ENCODE results near the gene TMEM59L. TPM values are rescaled to one million over a fixed set of nuclear protein-coding genes. Genes with fewer than 3 reads are reported as not detected.

TMEM59L gene
- total RNA-seq, 3 donors from 2014 or later: 1.2 to 2.3 TPM; not detected in 1

DNA sequence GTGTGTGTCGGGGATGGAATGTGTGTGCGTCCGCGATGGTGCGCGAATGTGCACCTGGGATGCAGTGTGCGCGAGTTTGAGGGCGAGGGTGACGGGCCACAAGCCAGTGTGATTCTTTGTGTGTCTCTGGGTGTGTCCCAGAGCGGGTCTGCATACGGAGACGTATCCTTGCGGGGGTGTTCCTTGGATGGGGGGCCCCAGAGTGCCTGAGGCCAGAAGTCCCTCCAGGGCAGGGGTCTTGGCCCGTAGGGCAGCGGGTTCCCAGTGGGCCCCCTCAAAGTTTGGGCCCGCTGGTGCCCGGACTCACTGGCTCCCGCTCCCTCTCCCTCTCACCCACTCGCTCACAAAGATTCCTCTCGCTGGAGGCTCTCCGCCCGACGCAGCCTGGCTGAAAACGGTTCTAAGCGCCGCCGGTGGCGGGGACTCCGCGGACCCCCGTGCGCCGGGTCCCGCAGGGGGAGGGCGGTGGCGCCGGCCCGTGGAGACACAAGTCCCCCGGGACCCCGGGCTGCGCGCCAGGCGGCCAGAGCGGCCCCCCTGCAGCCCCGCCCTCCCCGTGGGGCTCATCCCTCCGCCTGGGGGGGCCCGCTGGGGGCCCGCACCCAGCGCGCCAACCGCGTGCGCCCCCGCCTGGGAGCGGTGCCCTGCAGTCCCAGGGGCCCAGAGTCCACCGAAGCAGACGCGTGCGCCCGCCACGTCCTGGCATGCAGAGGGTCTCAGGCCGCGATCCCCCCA lies 7.0 kb upstream of the TMEM59L start:
- Histone ChIP-seq H3K27ac (no peak overlapping the region), H3K36me3 (no peaks in the 10 kb centered on the region), H3K27me3 (peaks cover 17 to 65% of the 10 kb centered on the region in 2 donors), H3K4me3 (peak overlapping the region; percentile 47 to 59 (median 51)), H3K9me3 (no peaks in the 10 kb centered on the region), H3K4me1 (peaks cover 11 to 12% of the 10 kb centered on the region in 2 donors)
- intact Hi-C loops (cut with DNase I; ENCODE audit: low total_unique reads): no loop called here
- no peak for DNase-seq (ENCODE audit: low spot score in 2 of 2)
- TF ChIP-seq CTCF (IDR thresholded peaks at IDR 0.05) (no peak), POLR2A (IDR thresholded peaks at IDR 0.05) (no peak), POLR2AphosphoS5 (IDR thresholded peaks at IDR 0.05) (no peak)

DNA sequence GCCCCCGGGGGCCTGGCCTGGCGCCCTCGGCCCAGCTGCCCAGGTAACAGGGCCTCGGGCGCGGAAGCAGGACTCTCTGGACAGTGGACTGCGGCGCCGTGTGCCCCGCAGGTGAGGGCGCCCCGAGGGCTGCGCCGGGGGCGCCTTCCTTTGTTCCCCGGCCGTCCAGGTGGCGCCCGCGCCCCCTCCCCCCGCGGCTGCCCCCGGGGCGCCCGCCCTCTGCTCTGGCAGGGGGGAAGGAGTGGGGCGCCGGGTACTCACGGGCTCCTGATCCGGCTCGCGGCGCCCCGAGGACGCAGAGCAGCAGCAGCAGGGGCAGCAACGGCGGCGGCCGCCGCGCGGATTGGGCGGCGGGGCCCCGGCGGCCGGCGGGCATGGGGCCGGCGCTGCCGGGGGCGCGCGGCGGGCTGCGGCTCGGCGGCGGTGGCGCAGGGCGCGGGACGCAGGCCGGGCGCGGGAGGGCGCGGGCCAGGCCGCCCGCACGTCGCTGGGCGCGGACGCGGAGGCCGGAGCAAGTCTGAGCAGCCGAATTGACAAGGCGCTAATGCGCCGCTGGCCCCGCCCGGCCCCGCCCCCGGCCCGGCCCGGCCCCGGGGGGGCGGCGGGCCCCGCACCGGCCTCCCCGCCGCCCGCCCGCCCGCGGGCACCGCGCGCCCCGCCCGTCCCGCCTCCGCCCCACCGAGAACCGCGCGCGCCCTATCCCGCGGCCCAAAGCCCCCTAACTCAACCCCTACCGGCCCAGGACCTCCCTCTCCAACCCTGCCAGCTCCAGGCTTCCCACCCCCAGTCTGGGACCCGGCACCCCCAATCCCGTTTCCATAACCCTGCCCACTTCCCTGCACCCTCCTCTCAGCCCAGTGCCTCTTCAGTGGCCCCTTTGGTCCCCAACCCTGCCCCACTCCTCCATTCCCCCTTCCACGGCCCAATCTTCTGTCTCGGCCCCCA lies 6.1 kb upstream of the TMEM59L start, which contains the start of gene CRLF1:
Gene CRLF1, minus strand, starts transcription at position 519 of the 945 bp plus-strand sequence. Its CDS starts 143 bp downstream, at position 376.
- H3K27ac ChIP-seq: no peak within 1 kb of the TSS
- H3K27me3 ChIP-seq: peaks cover 21 to 73% of the 10 kb centered on the region in 2 donors
- intact Hi-C loops (cut with DNase I; ENCODE audit: low total_unique reads): no loop called here
- H3K4me1 ChIP-seq: peaks cover 12 to 13% of the 10 kb centered on the region in 2 donors
- DNase-seq (ENCODE audit: low spot score in 2 of 2): no peak
- H3K4me3 ChIP-seq: peak within 1 kb of the TSS; percentile 47 to 63 (median 51)
- H3K36me3 ChIP-seq: no peaks in the 10 kb centered on the region
- H3K9me3 ChIP-seq: no peaks in the 10 kb centered on the region
- TF ChIP-seq POLR2A (IDR thresholded peaks at IDR 0.05) (no peak), CTCF (IDR thresholded peaks at IDR 0.05) (no peak), POLR2AphosphoS5 (IDR thresholded peaks at IDR 0.05) (no peak)

DNA sequence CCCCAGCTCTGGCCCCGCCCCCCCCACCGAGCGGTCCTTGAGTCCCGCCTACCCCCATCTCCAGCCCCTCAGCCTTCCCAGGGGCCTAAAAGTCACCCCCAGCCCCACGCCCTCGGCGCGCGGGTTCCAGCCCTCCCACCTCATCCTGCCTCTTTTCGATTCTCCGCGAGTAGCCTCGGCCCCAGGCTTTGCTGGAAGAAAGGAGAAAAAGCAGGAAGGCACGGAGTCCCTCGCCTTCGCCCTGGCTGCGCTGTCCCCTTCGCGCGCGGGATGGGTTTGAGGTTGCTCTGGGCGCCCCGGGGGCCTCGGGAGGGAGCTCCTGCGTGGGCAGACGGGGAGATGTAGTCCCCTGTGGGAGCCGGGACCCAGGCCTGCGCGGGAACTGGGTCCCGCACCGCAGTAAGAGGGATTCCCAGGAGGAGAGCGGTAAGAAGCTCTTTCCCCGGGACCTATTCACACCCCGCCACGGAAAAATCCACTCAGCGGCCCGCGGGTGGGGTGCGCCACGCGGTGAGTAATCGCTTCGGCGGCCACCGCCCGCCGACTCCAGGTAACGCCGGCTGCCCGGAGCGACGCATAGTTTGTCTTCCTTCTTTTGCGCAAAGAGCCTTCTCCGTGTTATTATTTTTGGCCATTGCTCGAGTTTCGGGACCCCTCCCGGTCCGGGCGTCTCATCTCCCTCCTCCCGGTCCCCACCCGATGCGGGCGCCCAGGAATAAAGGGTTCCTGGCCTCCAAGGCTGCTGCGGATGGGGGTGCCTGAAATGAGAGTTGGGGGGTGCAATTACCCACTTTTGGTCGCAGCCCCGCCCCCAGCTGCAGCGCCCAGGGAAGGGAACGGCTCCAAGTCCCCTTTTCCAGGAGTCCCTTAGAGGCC lies 5.2 kb upstream of the TMEM59L start:
- intact Hi-C loops (cut with DNase I; ENCODE audit: low total_unique reads): no loop called here
- Histone ChIP-seq H3K4me1 (peaks cover 12 to 19% of the 10 kb centered on the region in 2 donors), H3K9me3 (no peaks in the 10 kb centered on the region), H3K36me3 (no peaks in the 10 kb centered on the region), H3K27ac (no peak overlapping the region), H3K4me3 (peak overlapping the region; percentile 35 to 63 (median 47)), H3K27me3 (peaks cover 23 to 82% of the 10 kb centered on the region in 2 donors)
- no peak for DNase-seq (ENCODE audit: low spot score in 2 of 2)
- TF ChIP-seq POLR2A (IDR thresholded peaks at IDR 0.05) (no peak), CTCF (IDR thresholded peaks at IDR 0.05) (no peak), POLR2AphosphoS5 (IDR thresholded peaks at IDR 0.05) (no peak)

GRCh38 chr19:18608102-18608804 lies 4.4 kb upstream of the TMEM59L start:
- H3K4me1 ChIP-seq: peaks cover 12 to 22% of the 10 kb centered on the region in 2 donors
- intact Hi-C loops (cut with DNase I; ENCODE audit: low total_unique reads): no loop called here

More at GRCh38 chr19:18608102-18608804, 4.4 kb upstream of the TMEM59L start:
- H3K27me3 ChIP-seq: peaks cover 23 to 90% of the 10 kb centered on the region in 2 donors
- TF ChIP-seq CTCF (IDR thresholded peaks at IDR 0.05): no peak
- TF ChIP-seq POLR2A (IDR thresholded peaks at IDR 0.05): no peak
- no peak for TF ChIP-seq POLR2AphosphoS5 (IDR thresholded peaks at IDR 0.05)
- H3K36me3 ChIP-seq: no peaks in the 10 kb centered on the region
- no peak for DNase-seq (ENCODE audit: low spot score in 2 of 2)
- H3K27ac ChIP-seq: no peak overlapping the region
- H3K4me3 ChIP-seq: no peak overlapping the region
- no peaks in the 10 kb centered on the region for H3K9me3 ChIP-seq

All from breast epithelium (tissue), 4 donors.